Measurements from ENCODE around the gene IFNB1.

The IFNB1 gene

DNA sequence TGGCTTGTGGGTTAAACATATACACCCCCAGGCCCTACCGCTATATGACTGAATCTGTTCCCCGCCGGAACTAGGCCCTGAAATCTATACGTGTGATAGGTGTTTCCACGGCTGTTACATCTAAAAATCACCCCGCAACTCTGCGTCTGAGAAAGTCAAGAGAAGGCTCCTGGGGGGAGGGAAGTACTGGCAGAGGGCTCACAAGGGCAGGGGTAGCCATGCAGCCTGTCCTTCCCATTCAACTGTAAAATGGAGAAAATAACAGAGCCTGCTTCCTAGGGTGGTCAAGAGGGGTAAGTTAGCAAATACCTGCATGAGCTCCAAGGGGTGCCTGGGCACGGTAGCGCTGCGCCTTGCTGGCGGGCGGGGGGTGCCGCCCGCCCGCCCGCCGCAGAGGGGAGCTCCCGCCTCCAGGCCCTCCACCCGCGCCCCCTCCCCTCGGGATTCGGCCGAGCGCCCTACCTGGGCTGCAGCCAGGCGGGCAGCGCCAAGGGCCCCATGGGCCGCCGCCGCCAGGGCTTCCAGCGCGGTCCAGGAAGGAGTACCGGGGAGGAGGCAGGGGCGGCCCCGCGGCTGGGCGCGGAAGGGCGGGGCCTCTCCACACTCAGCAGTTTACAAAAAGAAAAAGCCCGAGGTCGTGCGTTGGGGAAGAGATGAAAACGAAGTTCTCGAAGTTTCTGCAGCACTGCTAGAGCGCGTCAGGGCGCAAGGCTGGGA lies 46.5 kb downstream of the IFNB1 start, which contains the start of gene HACD4:
Gene HACD4 (minus strand): TSS at position 550 of the 717 bp plus-strand sequence. CDS start 50 bp downstream, at position 500.
- Histone ChIP-seq H3K36me3 (ENCODE audit: control insufficient read depth in 2 of 2, insufficient read depth in 1 of 2, low read length in 2 of 2) (no peaks in the 10 kb centered on the region), H3K4me3 (ENCODE audit: low read depth, low read length) (no peak within 1 kb of the TSS), H3K27ac (ENCODE audit: extremely low read depth, low read depth, low read length) (no peak within 1 kb of the TSS), H3K9me3 (ENCODE audit: control insufficient read depth, insufficient read depth, low read depth, low read length) (no peaks in the 10 kb centered on the region), H3K4me1 (ENCODE audit: control insufficient read depth, insufficient read depth, low read length) (no peaks in the 10 kb centered on the region)
- TF ChIP-seq ZNF341 (tag by site-specific recombination; IDR thresholded peaks at IDR 0.05; ENCODE audit: low read depth) (peak; percentile 56), ZBTB8A (tag by site-specific recombination; IDR thresholded peaks at IDR 0.05) (0 out of 2 replicates have a peak, but pooled peaks have one; percentile 23), ZNF169 (tag by site-specific recombination; IDR thresholded peaks at IDR 0.05) (no peak)
- TF ChIP-seq, protein P1, sequence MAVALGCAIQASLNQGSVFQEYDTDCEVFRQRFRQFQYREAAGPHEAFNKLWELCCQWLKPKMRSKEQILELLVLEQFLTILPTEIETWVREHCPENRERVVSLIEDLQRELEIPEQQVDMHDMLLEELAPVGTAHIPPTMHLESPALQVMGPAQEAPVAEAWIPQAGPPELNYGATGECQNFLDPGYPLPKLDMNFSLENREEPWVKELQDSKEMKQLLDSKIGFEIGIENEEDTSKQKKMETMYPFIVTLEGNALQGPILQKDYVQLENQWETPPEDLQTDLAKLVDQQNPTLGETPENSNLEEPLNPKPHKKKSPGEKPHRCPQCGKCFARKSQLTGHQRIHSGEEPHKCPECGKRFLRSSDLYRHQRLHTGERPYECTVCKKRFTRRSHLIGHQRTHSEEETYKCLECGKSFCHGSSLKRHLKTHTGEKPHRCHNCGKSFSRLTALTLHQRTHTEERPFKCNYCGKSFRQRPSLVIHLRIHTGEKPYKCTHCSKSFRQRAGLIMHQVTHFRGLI (tag by site-specific recombination; IDR thresholded peaks at IDR 0.05): peak; percentile 69
- ChIA-PET CTCF (interaction anchor here (0.7 kb wide), 1 partner anchor 76 kb away, joined by 3 read pairs; no protein-coding TSS in a partner anchor), POLR2A (no interaction called here)

DNA sequence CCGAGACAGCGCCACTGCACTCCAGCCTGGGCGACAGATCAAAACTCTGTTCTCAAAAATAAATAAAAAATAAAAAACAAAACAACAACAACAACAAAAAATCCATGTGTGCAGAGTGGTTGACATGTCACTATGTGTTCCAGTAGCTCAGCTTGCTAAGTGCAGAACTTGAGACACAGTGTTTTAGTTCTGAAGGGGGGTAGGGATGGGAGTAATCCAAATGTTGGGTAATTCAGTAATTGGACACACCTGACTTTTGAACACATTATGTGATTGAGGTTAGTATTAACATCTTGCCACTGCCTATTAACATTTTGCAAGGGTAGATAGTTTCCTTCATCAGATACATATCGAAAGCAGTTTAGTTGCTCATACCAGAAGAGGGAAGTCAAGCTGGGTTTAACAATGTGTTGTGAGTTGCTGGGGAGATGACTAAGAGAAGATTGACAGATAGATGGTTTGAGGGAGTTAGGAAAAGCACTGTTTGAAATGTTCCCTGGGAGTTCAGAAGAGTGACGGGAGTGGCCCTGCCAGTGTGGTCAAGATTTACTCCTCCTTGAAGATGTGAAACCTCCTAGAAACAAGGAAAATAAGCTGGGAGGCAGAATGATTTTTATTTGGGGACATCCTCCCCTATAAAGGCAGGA lies 47.2 kb downstream of the IFNB1 start:
- POLR2A ChIA-PET: no interaction called here
- CTCF ChIA-PET: no interaction called here

More for the DNA sequence above, 47.2 kb downstream of the IFNB1 start:
- H3K9me3 ChIP-seq (ENCODE audit: control insufficient read depth, insufficient read depth, low read depth, low read length): no peaks in the 10 kb centered on the region
- H3K4me1 ChIP-seq (ENCODE audit: control insufficient read depth, insufficient read depth, low read length): no peaks in the 10 kb centered on the region
- no peak for TF ChIP-seq ZFP37 (tag by site-specific recombination; IDR thresholded peaks at IDR 0.05)
- TF ChIP-seq, protein P2, sequence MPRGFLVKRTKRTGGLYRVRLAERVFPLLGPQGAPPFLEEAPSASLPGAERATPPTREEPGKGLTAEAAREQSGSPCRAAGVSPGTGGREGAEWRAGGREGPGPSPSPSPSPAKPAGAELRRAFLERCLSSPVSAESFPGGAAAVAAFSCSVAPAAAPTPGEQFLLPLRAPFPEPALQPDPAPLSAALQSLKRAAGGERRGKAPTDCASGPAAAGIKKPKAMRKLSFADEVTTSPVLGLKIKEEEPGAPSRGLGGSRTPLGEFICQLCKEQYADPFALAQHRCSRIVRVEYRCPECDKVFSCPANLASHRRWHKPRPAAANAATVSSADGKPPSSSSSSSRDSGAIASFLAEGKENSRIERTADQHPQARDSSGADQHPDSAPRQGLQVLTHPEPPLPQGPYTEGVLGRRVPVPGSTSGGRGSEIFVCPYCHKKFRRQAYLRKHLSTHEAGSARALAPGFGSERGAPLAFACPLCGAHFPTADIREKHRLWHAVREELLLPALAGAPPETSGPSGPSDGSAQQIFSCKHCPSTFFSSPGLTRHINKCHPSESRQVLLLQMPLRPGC (tag by site-specific recombination; IDR thresholded peaks at IDR 0.05): no peak
- TF ChIP-seq, protein P3, sequence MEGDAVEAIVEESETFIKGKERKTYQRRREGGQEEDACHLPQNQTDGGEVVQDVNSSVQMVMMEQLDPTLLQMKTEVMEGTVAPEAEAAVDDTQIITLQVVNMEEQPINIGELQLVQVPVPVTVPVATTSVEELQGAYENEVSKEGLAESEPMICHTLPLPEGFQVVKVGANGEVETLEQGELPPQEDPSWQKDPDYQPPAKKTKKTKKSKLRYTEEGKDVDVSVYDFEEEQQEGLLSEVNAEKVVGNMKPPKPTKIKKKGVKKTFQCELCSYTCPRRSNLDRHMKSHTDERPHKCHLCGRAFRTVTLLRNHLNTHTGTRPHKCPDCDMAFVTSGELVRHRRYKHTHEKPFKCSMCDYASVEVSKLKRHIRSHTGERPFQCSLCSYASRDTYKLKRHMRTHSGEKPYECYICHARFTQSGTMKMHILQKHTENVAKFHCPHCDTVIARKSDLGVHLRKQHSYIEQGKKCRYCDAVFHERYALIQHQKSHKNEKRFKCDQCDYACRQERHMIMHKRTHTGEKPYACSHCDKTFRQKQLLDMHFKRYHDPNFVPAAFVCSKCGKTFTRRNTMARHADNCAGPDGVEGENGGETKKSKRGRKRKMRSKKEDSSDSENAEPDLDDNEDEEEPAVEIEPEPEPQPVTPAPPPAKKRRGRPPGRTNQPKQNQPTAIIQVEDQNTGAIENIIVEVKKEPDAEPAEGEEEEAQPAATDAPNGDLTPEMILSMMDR (tag by site-specific recombination; IDR thresholded peaks at IDR 0.05): no peak
- TF ChIP-seq KLF1 (tag by site-specific recombination; IDR thresholded peaks at IDR 0.05): no peak
- no peak for TF ChIP-seq IKZF3 (tag by site-specific recombination; IDR thresholded peaks at IDR 0.05)
- no peak for TF ChIP-seq ZNF529 (tag by site-specific recombination; IDR thresholded peaks at IDR 0.05; ENCODE audit: insufficient replicate concordance)
- no peak for TF ChIP-seq ZNF660 (tag by site-specific recombination; IDR thresholded peaks at IDR 0.05)
- TF ChIP-seq, protein P4, sequence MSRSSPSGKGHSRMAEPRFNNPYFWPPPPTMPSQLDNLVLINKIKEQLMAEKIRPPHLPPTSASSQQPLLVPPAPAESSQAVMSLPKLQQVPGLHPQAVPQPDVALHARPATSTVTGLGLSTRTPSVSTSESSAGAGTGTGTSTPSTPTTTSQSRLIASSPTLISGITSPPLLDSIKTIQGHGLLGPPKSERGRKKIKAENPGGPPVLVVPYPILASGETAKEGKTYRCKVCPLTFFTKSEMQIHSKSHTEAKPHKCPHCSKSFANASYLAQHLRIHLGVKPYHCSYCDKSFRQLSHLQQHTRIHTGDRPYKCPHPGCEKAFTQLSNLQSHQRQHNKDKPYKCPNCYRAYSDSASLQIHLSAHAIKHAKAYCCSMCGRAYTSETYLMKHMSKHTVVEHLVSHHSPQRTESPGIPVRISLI (tag by site-specific recombination; IDR thresholded peaks at IDR 0.05): no peak
- no peak for TF ChIP-seq ZNF658 (tag by site-specific recombination; IDR thresholded peaks at IDR 0.05)
- no peak for TF ChIP-seq ZNF558 (tag by site-specific recombination; IDR thresholded peaks at IDR 0.05)
- no peak for TF ChIP-seq GLI2 (tag by site-specific recombination; IDR thresholded peaks at IDR 0.05; ENCODE audit: borderline replicate concordance, low read depth)
- no peak for TF ChIP-seq ZNF677 (tag by site-specific recombination; IDR thresholded peaks at IDR 0.05)
- TF ChIP-seq ZNF133 (tag by site-specific recombination; IDR thresholded peaks at IDR 0.05): no peak
- TF ChIP-seq SP7 (tag by site-specific recombination; IDR thresholded peaks at IDR 0.05): no peak
- no peak overlapping the region for H3K27ac ChIP-seq (ENCODE audit: extremely low read depth, low read depth, low read length)
- H3K4me3 ChIP-seq (ENCODE audit: low read depth, low read length): no peak overlapping the region
- no peaks in the 10 kb centered on the region for H3K36me3 ChIP-seq (ENCODE audit: control insufficient read depth in 2 of 2, insufficient read depth in 1 of 2, low read length in 2 of 2)
